ENCODE data around the gene ZSCAN23.

ZSCAN23 gene

DNA sequence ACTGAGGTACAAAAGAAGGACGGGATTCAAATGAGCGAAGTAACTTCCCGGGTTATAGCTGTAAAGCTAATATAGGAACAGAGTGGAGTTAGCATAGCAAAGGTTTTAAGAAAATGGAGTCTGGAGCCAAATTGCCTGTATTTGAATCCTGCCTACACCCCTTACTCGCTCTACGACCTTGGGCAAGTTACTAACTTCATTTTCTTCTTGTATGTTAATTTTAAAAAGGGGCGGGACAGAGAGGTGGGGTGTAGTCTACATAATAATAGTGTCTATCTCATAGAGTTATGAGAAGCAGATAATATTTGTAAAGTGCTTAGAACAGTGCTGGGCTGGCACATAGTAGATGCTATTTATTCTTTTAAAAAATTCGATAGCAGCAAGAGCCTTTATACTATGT, 705 bp downstream of the ZSCAN23 start:
- H3K27ac ChIP-seq (ENCODE audit: low read depth, low read length), result peak overlapping the region; percentile 16; the same call in 1 of the 2 replicates
- H3K36me3 ChIP-seq (ENCODE audit: insufficient read depth, low read length), result no peaks in the 10 kb centered on the region
- H3K79me2 ChIP-seq (ENCODE audit: control insufficient read depth, insufficient read depth, low read length, unreplicated experiment), result no peaks in the 10 kb centered on the region
- H3K4me1 ChIP-seq (ENCODE audit: control insufficient read depth, insufficient read depth, low read length, unreplicated experiment), result peaks cover 10% of the 10 kb centered on the region
- peak overlapping the region; percentile 48 for H2AFZ ChIP-seq (ENCODE audit: low read length, unreplicated experiment)
- H3K4me3 ChIP-seq (ENCODE audit: low read depth, low read length), result peak overlapping the region; percentile 81
- no peaks in the 10 kb centered on the region; the same call in 1 of the 2 replicates for H3K27me3 ChIP-seq (ENCODE audit: insufficient read depth, low read length)

- no peaks in the 10 kb centered on the region for H3K4me1 ChIP-seq (ENCODE audit: control insufficient read depth, insufficient read depth, low read length, unreplicated experiment)
These were observed 6.9 kb downstream of the ZSCAN23 start for GRCh38 chr6:28436404-28436803.

GRCh38 chr6:28433119-28433518, 10.2 kb downstream of the ZSCAN23 start:
- H3K79me2 ChIP-seq (ENCODE audit: control insufficient read depth, insufficient read depth, low read length, unreplicated experiment), result no peaks in the 10 kb centered on the region
- H3K4me1 ChIP-seq (ENCODE audit: control insufficient read depth, insufficient read depth, low read length, unreplicated experiment), result no peaks in the 10 kb centered on the region
- no peak overlapping the region for H2AFZ ChIP-seq (ENCODE audit: low read length, unreplicated experiment)
- H3K27me3 ChIP-seq (ENCODE audit: insufficient read depth, low read length), result no peaks in the 10 kb centered on the region
- no peak overlapping the region for H3K4me3 ChIP-seq (ENCODE audit: low read depth, low read length)
- no peak overlapping the region for H3K27ac ChIP-seq (ENCODE audit: low read depth, low read length)
- H3K36me3 ChIP-seq (ENCODE audit: insufficient read depth, low read length), result peaks cover 5% of the 10 kb centered on the region; the same call in 1 of the 2 replicates

More at GRCh38 chr6:28436404-28436803, 6.9 kb downstream of the ZSCAN23 start:
- Histone ChIP-seq H3K27ac (ENCODE audit: low read depth, low read length) (no peak overlapping the region), H3K36me3 (ENCODE audit: insufficient read depth, low read length) (peaks cover 5% of the 10 kb centered on the region; the same call in 1 of the 2 replicates), H3K4me3 (ENCODE audit: low read depth, low read length) (no peak overlapping the region), H2AFZ (ENCODE audit: low read length, unreplicated experiment) (no peak overlapping the region), H3K79me2 (ENCODE audit: control insufficient read depth, insufficient read depth, low read length, unreplicated experiment) (no peaks in the 10 kb centered on the region), H3K27me3 (ENCODE audit: insufficient read depth, low read length) (no peaks in the 10 kb centered on the region)

DNA sequence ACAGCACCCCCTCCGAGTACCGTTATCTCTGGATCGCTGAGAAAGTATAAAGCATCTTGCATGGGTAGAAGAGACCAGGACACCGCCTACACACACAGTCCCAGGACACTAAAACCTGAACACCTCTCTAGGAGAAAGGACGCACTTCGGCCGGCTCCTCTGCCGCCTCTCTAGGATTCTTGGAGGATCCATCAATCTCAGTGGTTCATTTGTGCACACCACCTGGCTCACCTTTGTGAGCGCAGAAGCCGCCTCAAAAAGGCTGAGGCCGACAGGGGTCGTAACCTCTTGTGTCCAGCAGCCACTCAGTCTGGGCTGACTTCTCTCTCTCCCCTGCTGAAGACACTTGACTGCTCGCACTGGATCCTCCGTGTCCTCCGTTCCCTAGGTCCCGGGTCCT, 13.5 kb downstream of the ZSCAN23 start:
- no peak overlapping the region for H3K4me3 ChIP-seq (ENCODE audit: low read depth, low read length)
- H3K36me3 ChIP-seq (ENCODE audit: insufficient read depth, low read length), result peaks cover 5% of the 10 kb centered on the region; the same call in 1 of the 2 replicates

GRCh38 chr6:28425944-28426541, 17.2 kb downstream of the ZSCAN23 start:
- no peaks in the 10 kb centered on the region for H3K27me3 ChIP-seq (ENCODE audit: insufficient read depth, low read length)
- H2AFZ ChIP-seq (ENCODE audit: low read length, unreplicated experiment), result no peak overlapping the region
- H3K27ac ChIP-seq (ENCODE audit: low read depth, low read length), result no peak overlapping the region
- no peaks in the 10 kb centered on the region for H3K4me1 ChIP-seq (ENCODE audit: control insufficient read depth, insufficient read depth, low read length, unreplicated experiment)
- no peaks in the 10 kb centered on the region for H3K36me3 ChIP-seq (ENCODE audit: insufficient read depth, low read length)
- H3K4me3 ChIP-seq (ENCODE audit: low read depth, low read length), result no peak overlapping the region
- no peaks in the 10 kb centered on the region for H3K79me2 ChIP-seq (ENCODE audit: control insufficient read depth, insufficient read depth, low read length, unreplicated experiment)

More for the DNA sequence above, 13.5 kb downstream of the ZSCAN23 start:
- Histone ChIP-seq H3K4me1 (ENCODE audit: control insufficient read depth, insufficient read depth, low read length, unreplicated experiment) (no peaks in the 10 kb centered on the region), H2AFZ (ENCODE audit: low read length, unreplicated experiment) (no peak overlapping the region), H3K27ac (ENCODE audit: low read depth, low read length) (no peak overlapping the region), H3K79me2 (ENCODE audit: control insufficient read depth, insufficient read depth, low read length, unreplicated experiment) (no peaks in the 10 kb centered on the region), H3K27me3 (ENCODE audit: insufficient read depth, low read length) (no peaks in the 10 kb centered on the region)

- H2AFZ ChIP-seq (ENCODE audit: low read length, unreplicated experiment), result no peak overlapping the region
- no peaks in the 10 kb centered on the region for H3K4me1 ChIP-seq (ENCODE audit: control insufficient read depth, insufficient read depth, low read length, unreplicated experiment)
- H3K27me3 ChIP-seq (ENCODE audit: insufficient read depth, low read length), result no peaks in the 10 kb centered on the region
- no peak overlapping the region for H3K27ac ChIP-seq (ENCODE audit: low read depth, low read length)
- no peak overlapping the region for H3K4me3 ChIP-seq (ENCODE audit: low read depth, low read length)
- H3K79me2 ChIP-seq (ENCODE audit: control insufficient read depth, insufficient read depth, low read length, unreplicated experiment), result no peaks in the 10 kb centered on the region
- no peaks in the 10 kb centered on the region for H3K36me3 ChIP-seq (ENCODE audit: insufficient read depth, low read length)
These were observed 19.1 kb downstream of the ZSCAN23 start for GRCh38 chr6:28424163-28424562.

- H3K27me3 ChIP-seq (ENCODE audit: insufficient read depth, low read length), result no peaks in the 10 kb centered on the region
- H3K4me1 ChIP-seq (ENCODE audit: control insufficient read depth, insufficient read depth, low read length, unreplicated experiment), result no peaks in the 10 kb centered on the region
These were observed 19.7 kb downstream of the ZSCAN23 start for GRCh38 chr6:28423546-28423945.

GRCh38 chr6:28413681-28414080, 29.6 kb downstream of the ZSCAN23 start:
- Histone ChIP-seq H3K4me1 (ENCODE audit: control insufficient read depth, insufficient read depth, low read length, unreplicated experiment) (no peaks in the 10 kb centered on the region), H3K27ac (ENCODE audit: low read depth, low read length) (no peak overlapping the region), H2AFZ (ENCODE audit: low read length, unreplicated experiment) (no peak overlapping the region), H3K4me3 (ENCODE audit: low read depth, low read length) (no peak overlapping the region), H3K36me3 (ENCODE audit: insufficient read depth, low read length) (no peaks in the 10 kb centered on the region), H3K27me3 (ENCODE audit: insufficient read depth, low read length) (0 out of 2 replicates have a peak, but pooled peaks cover 6% of the 10 kb centered on the region), H3K79me2 (ENCODE audit: control insufficient read depth, insufficient read depth, low read length, unreplicated experiment) (no peaks in the 10 kb centered on the region)

More at GRCh38 chr6:28423546-28423945, 19.7 kb downstream of the ZSCAN23 start:
- no peak overlapping the region for H3K27ac ChIP-seq (ENCODE audit: low read depth, low read length)
- H2AFZ ChIP-seq (ENCODE audit: low read length, unreplicated experiment), result no peak overlapping the region
- H3K4me3 ChIP-seq (ENCODE audit: low read depth, low read length), result no peak overlapping the region
- H3K36me3 ChIP-seq (ENCODE audit: insufficient read depth, low read length), result no peaks in the 10 kb centered on the region
- no peaks in the 10 kb centered on the region for H3K79me2 ChIP-seq (ENCODE audit: control insufficient read depth, insufficient read depth, low read length, unreplicated experiment)

- H3K4me3 ChIP-seq (ENCODE audit: low read depth, low read length), result no peak overlapping the region
- no peaks in the 10 kb centered on the region for H3K4me1 ChIP-seq (ENCODE audit: control insufficient read depth, insufficient read depth, low read length, unreplicated experiment)
- H2AFZ ChIP-seq (ENCODE audit: low read length, unreplicated experiment), result no peak overlapping the region
- H3K27ac ChIP-seq (ENCODE audit: low read depth, low read length), result no peak overlapping the region
- 0 out of 2 replicates have a peak, but pooled peaks cover 6% of the 10 kb centered on the region for H3K27me3 ChIP-seq (ENCODE audit: insufficient read depth, low read length)
- no peaks in the 10 kb centered on the region for H3K36me3 ChIP-seq (ENCODE audit: insufficient read depth, low read length)
- H3K79me2 ChIP-seq (ENCODE audit: control insufficient read depth, insufficient read depth, low read length, unreplicated experiment), result no peaks in the 10 kb centered on the region
These were observed 32.5 kb downstream of the ZSCAN23 start for GRCh38 chr6:28410767-28411166.

GRCh38 chr6:28408076-28408802, 35.1 kb downstream of the ZSCAN23 start:
- Histone ChIP-seq H3K36me3 (ENCODE audit: insufficient read depth, low read length) (no peaks in the 10 kb centered on the region), H3K4me3 (ENCODE audit: low read depth, low read length) (no peak overlapping the region), H3K27me3 (ENCODE audit: insufficient read depth, low read length) (0 out of 2 replicates have a peak, but pooled peaks cover 6% of the 10 kb centered on the region), H2AFZ (ENCODE audit: low read length, unreplicated experiment) (no peak overlapping the region), H3K79me2 (ENCODE audit: control insufficient read depth, insufficient read depth, low read length, unreplicated experiment) (no peaks in the 10 kb centered on the region), H3K4me1 (ENCODE audit: control insufficient read depth, insufficient read depth, low read length, unreplicated experiment) (no peaks in the 10 kb centered on the region), H3K27ac (ENCODE audit: low read depth, low read length) (no peak overlapping the region)

DNA sequence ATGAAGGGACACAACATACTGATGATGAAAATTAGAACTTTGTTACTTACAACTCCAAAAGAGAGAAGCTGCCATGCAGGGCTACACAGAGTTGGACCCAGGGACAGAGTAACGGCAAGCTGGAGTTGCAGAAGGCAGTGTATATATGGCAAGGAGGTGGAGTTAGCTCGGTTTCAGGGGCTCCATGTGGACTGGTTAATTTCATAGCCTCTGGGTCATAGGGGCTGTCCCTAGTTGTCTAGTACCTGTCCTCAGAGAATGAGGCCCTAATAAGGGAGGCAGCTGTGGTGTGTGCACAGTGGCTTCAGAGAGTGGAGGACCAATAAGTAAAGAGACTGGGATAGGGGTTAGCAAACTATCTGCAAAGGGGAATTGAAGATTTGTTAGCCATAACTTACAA, 35.9 kb downstream of the ZSCAN23 start:
- no peaks in the 10 kb centered on the region for H3K4me1 ChIP-seq (ENCODE audit: control insufficient read depth, insufficient read depth, low read length, unreplicated experiment)
- H3K27me3 ChIP-seq (ENCODE audit: insufficient read depth, low read length), result 0 out of 2 replicates have a peak, but pooled peaks cover 6% of the 10 kb centered on the region
- no peaks in the 10 kb centered on the region for H3K36me3 ChIP-seq (ENCODE audit: insufficient read depth, low read length)
- no peak overlapping the region for H3K27ac ChIP-seq (ENCODE audit: low read depth, low read length)
- H3K79me2 ChIP-seq (ENCODE audit: control insufficient read depth, insufficient read depth, low read length, unreplicated experiment), result no peaks in the 10 kb centered on the region
- no peak overlapping the region for H3K4me3 ChIP-seq (ENCODE audit: low read depth, low read length)
- H2AFZ ChIP-seq (ENCODE audit: low read length, unreplicated experiment), result no peak overlapping the region

Data from ACC112 (cell line).